Measurements from ENCODE around the gene INF2.
A peak's percentile ranks its signal among the peaks of the same experiment; 100 is the strongest.

INF2 gene

GRCh38 chr14:104690861-104691455, 1.5 kb downstream of the INF2 start:
- H3K4me2 ChIP-seq (ENCODE audit: low read length, poor library complexity, severe bottlenecking): peak overlapping the region; percentile 58
- no peak overlapping the region for H4K8ac ChIP-seq (ENCODE audit: low read length)
- DNase-seq: no peak
- peaks cover 4 to 44% of the 10 kb centered on the region in 2 experiments for H3K36me3 ChIP-seq (ENCODE audit: control insufficient read depth in 1 of 2, insufficient read depth in 2 of 2, low read depth in 1 of 2, low read length in 2 of 2)
- H2BK120ac ChIP-seq (ENCODE audit: low read depth, low read length): no peak overlapping the region
- H2AK5ac ChIP-seq (ENCODE audit: low read length, severe bottlenecking): no peak overlapping the region
- H3K27ac ChIP-seq (ENCODE audit: low read length, poor library complexity, severe bottlenecking): no peak overlapping the region
- no peaks in the 10 kb centered on the region for H3K9me3 ChIP-seq (ENCODE audit: control insufficient read depth, low read length)
- no peak overlapping the region for H3K23ac ChIP-seq (ENCODE audit: low read length in 2 of 2)
- H4K91ac ChIP-seq (ENCODE audit: low read length): no peak overlapping the region
- H3K18ac ChIP-seq (ENCODE audit: low read depth in 1 of 2, low read length in 2 of 2): peak overlapping the region in 1 of 2 experiments; percentile 97
- H3K4me1 ChIP-seq (ENCODE audit: control insufficient read depth, insufficient read depth, low read depth, low read length): peaks cover 76% of the 10 kb centered on the region
- H3K79me1 ChIP-seq (replicated peaks; ENCODE audit: low read length, poor library complexity, severe bottlenecking): no peaks in the 10 kb centered on the region
- peak overlapping the region; percentile 93 for H3K9ac ChIP-seq (ENCODE audit: low read length)
- 84% methylated on average over 14 of the region's 16 CpGs for WGBS
- peak overlapping the region in 1 of 2 experiments; percentile 99 for H3K14ac ChIP-seq (ENCODE audit: low read length in 2 of 2)
- H2BK15ac ChIP-seq (ENCODE audit: low read depth, poor library complexity, severe bottlenecking): no peak overlapping the region
- no peak overlapping the region for H2AFZ ChIP-seq (ENCODE audit: low read depth, low read length)
- no peak overlapping the region for H3K4ac ChIP-seq (ENCODE audit: low read depth in 1 of 2, low read length in 2 of 2)
- H3K4me3 ChIP-seq (ENCODE audit: insufficient read depth in 1 of 2, low read depth in 1 of 2, low read length in 2 of 2): peak overlapping the region; percentile 90 to 93
- no peaks in the 10 kb centered on the region for H3K27me3 ChIP-seq (ENCODE audit: control insufficient read depth in 1 of 2, insufficient read depth in 1 of 2, low read length in 2 of 2)
- no peak overlapping the region for H2BK5ac ChIP-seq (ENCODE audit: low read depth, low read length, poor library complexity, severe bottlenecking)
- H2BK12ac ChIP-seq (ENCODE audit: low read length in 2 of 2): peak overlapping the region in 1 of 2 experiments; percentile 45

- no peak overlapping the region for H2BK5ac ChIP-seq (ENCODE audit: low read depth, low read length, poor library complexity, severe bottlenecking)
- no peak overlapping the region for H2BK120ac ChIP-seq (ENCODE audit: low read depth, low read length)
- no peaks in the 10 kb centered on the region for H3K79me1 ChIP-seq (replicated peaks; ENCODE audit: low read length, poor library complexity, severe bottlenecking)
- no peaks in the 10 kb centered on the region for H3K27me3 ChIP-seq (ENCODE audit: control insufficient read depth in 1 of 2, insufficient read depth in 1 of 2, low read length in 2 of 2)
- no peak overlapping the region for H2AK5ac ChIP-seq (ENCODE audit: low read length, severe bottlenecking)
- peak overlapping the region; percentile 36 for H2BK15ac ChIP-seq (ENCODE audit: low read depth, poor library complexity, severe bottlenecking)
- peak overlapping the region in 1 of 2 experiments; percentile 7 for H2BK12ac ChIP-seq (ENCODE audit: low read length in 2 of 2)
- no peaks in the 10 kb centered on the region for H3K9me3 ChIP-seq (ENCODE audit: control insufficient read depth, low read length)
- no peak overlapping the region for H3K4ac ChIP-seq (ENCODE audit: low read depth in 1 of 2, low read length in 2 of 2)
- peaks cover 10 to 52% of the 10 kb centered on the region in 2 experiments for H3K36me3 ChIP-seq (ENCODE audit: control insufficient read depth in 1 of 2, insufficient read depth in 2 of 2, low read depth in 1 of 2, low read length in 2 of 2)
- H4K8ac ChIP-seq (ENCODE audit: low read length): no peak overlapping the region
- DNase-seq: no peak
- H3K23ac ChIP-seq (ENCODE audit: low read length in 2 of 2): peak overlapping the region in 1 of 2 experiments; percentile 86
- no peak overlapping the region for H3K18ac ChIP-seq (ENCODE audit: low read depth in 1 of 2, low read length in 2 of 2)
- H4K91ac ChIP-seq (ENCODE audit: low read length): peak overlapping the region; percentile 58
- peak overlapping the region; percentile 58 for H3K4me2 ChIP-seq (ENCODE audit: low read length, poor library complexity, severe bottlenecking)
- 85% methylated on average over 18 of the region's 19 CpGs for WGBS
- H3K4me3 ChIP-seq (ENCODE audit: insufficient read depth in 1 of 2, low read depth in 1 of 2, low read length in 2 of 2): no peak overlapping the region
- H2AFZ ChIP-seq (ENCODE audit: low read depth, low read length): no peak overlapping the region
- H3K14ac ChIP-seq (ENCODE audit: low read length in 2 of 2): peak overlapping the region in 1 of 2 experiments; percentile 63
- H3K4me1 ChIP-seq (ENCODE audit: control insufficient read depth, insufficient read depth, low read depth, low read length): peaks cover 83% of the 10 kb centered on the region
- no peak overlapping the region for H3K27ac ChIP-seq (ENCODE audit: low read length, poor library complexity, severe bottlenecking)
- peak overlapping the region; percentile 93 for H3K9ac ChIP-seq (ENCODE audit: low read length)
These were observed 2.3 kb downstream of the INF2 start for GRCh38 chr14:104691546-104692260.

- peak overlapping the region in 1 of 2 experiments; percentile 42 for H3K14ac ChIP-seq (ENCODE audit: low read length in 2 of 2)
- H2BK12ac ChIP-seq (ENCODE audit: low read length in 2 of 2): no peak overlapping the region
- peaks cover 15 to 59% of the 10 kb centered on the region in 2 experiments for H3K36me3 ChIP-seq (ENCODE audit: control insufficient read depth in 1 of 2, insufficient read depth in 2 of 2, low read depth in 1 of 2, low read length in 2 of 2)
- no peaks in the 10 kb centered on the region for H3K27me3 ChIP-seq (ENCODE audit: control insufficient read depth in 1 of 2, insufficient read depth in 1 of 2, low read length in 2 of 2)
- no peak overlapping the region for H3K27ac ChIP-seq (ENCODE audit: low read length, poor library complexity, severe bottlenecking)
- no peak overlapping the region for H3K9ac ChIP-seq (ENCODE audit: low read length)
- H3K18ac ChIP-seq (ENCODE audit: low read depth in 1 of 2, low read length in 2 of 2): peak overlapping the region in 1 of 2 experiments; percentile 5
- peaks cover 90% of the 10 kb centered on the region for H3K4me1 ChIP-seq (ENCODE audit: control insufficient read depth, insufficient read depth, low read depth, low read length)
- H2AK5ac ChIP-seq (ENCODE audit: low read length, severe bottlenecking): no peak overlapping the region
- H3K4ac ChIP-seq (ENCODE audit: low read depth in 1 of 2, low read length in 2 of 2): no peak overlapping the region
- H2BK120ac ChIP-seq (ENCODE audit: low read depth, low read length): no peak overlapping the region
- no peak overlapping the region for H4K91ac ChIP-seq (ENCODE audit: low read length)
- H3K4me2 ChIP-seq (ENCODE audit: low read length, poor library complexity, severe bottlenecking): no peak overlapping the region
- no peak for DNase-seq
- no peak overlapping the region for H2AFZ ChIP-seq (ENCODE audit: low read depth, low read length)
- H3K79me1 ChIP-seq (replicated peaks; ENCODE audit: low read length, poor library complexity, severe bottlenecking): peaks cover 2% of the 10 kb centered on the region
- no peaks in the 10 kb centered on the region for H3K9me3 ChIP-seq (ENCODE audit: control insufficient read depth, low read length)
- H2BK5ac ChIP-seq (ENCODE audit: low read depth, low read length, poor library complexity, severe bottlenecking): no peak overlapping the region
- no peak overlapping the region for H2BK15ac ChIP-seq (ENCODE audit: low read depth, poor library complexity, severe bottlenecking)
- WGBS: 86% methylated on average over 15 of the region's 15 CpGs
- H3K23ac ChIP-seq (ENCODE audit: low read length in 2 of 2): peak overlapping the region in 1 of 2 experiments; percentile 86
- no peak overlapping the region for H4K8ac ChIP-seq (ENCODE audit: low read length)
- H3K4me3 ChIP-seq (ENCODE audit: insufficient read depth in 1 of 2, low read depth in 1 of 2, low read length in 2 of 2): no peak overlapping the region
These were observed 3.0 kb downstream of the INF2 start for GRCh38 chr14:104692261-104692938.

GRCh38 chr14:104692939-104693315, 3.5 kb downstream of the INF2 start:
- no peak overlapping the region for H3K14ac ChIP-seq (ENCODE audit: low read length in 2 of 2)
- no peak overlapping the region for H3K4ac ChIP-seq (ENCODE audit: low read depth in 1 of 2, low read length in 2 of 2)

More at GRCh38 chr14:104692939-104693315, 3.5 kb downstream of the INF2 start:
- no peak overlapping the region for H2BK120ac ChIP-seq (ENCODE audit: low read depth, low read length)
- peaks cover 15 to 61% of the 10 kb centered on the region in 2 experiments for H3K36me3 ChIP-seq (ENCODE audit: control insufficient read depth in 1 of 2, insufficient read depth in 2 of 2, low read depth in 1 of 2, low read length in 2 of 2)
- H3K23ac ChIP-seq (ENCODE audit: low read length in 2 of 2): no peak overlapping the region
- no peak overlapping the region for H2AFZ ChIP-seq (ENCODE audit: low read depth, low read length)
- H3K27ac ChIP-seq (ENCODE audit: low read length, poor library complexity, severe bottlenecking): no peak overlapping the region
- H3K9me3 ChIP-seq (ENCODE audit: control insufficient read depth, low read length): no peaks in the 10 kb centered on the region
- no peak overlapping the region for H2BK15ac ChIP-seq (ENCODE audit: low read depth, poor library complexity, severe bottlenecking)
- H4K8ac ChIP-seq (ENCODE audit: low read length): no peak overlapping the region
- DNase-seq: no peak
- H4K91ac ChIP-seq (ENCODE audit: low read length): no peak overlapping the region
- H3K18ac ChIP-seq (ENCODE audit: low read depth in 1 of 2, low read length in 2 of 2): no peak overlapping the region
- no peak overlapping the region for H3K4me2 ChIP-seq (ENCODE audit: low read length, poor library complexity, severe bottlenecking)
- H3K4me3 ChIP-seq (ENCODE audit: insufficient read depth in 1 of 2, low read depth in 1 of 2, low read length in 2 of 2): no peak overlapping the region
- H2BK12ac ChIP-seq (ENCODE audit: low read length in 2 of 2): no peak overlapping the region
- peaks cover 2% of the 10 kb centered on the region for H3K79me1 ChIP-seq (replicated peaks; ENCODE audit: low read length, poor library complexity, severe bottlenecking)
- H3K9ac ChIP-seq (ENCODE audit: low read length): no peak overlapping the region
- H2BK5ac ChIP-seq (ENCODE audit: low read depth, low read length, poor library complexity, severe bottlenecking): no peak overlapping the region
- H3K4me1 ChIP-seq (ENCODE audit: control insufficient read depth, insufficient read depth, low read depth, low read length): peaks cover 90% of the 10 kb centered on the region
- H2AK5ac ChIP-seq (ENCODE audit: low read length, severe bottlenecking): no peak overlapping the region
- no peaks in the 10 kb centered on the region for H3K27me3 ChIP-seq (ENCODE audit: control insufficient read depth in 1 of 2, insufficient read depth in 1 of 2, low read length in 2 of 2)
- 94% methylated on average over 5 of the region's 5 CpGs for WGBS

All from mesenchymal stem cell (in vitro differentiated cells and primary cell).